Ishikawa (cell line): ENCODE results near the gene OTUB1.

ENCODE experiments used
- CEBPB ChIP-seq: IDR thresholded peaks from 2 replicates; pipeline ENCODE4 v1.6.1; 2012
- CREB1 ChIP-seq: IDR thresholded peaks from 2 replicates; pipeline ENCODE4 v1.6.1; 2012; ENCODE audit warnings: low read depth
- EGR1 ChIP-seq: IDR thresholded peaks from 2 replicates; pipeline ENCODE4 v1.6.1; 2012
- EP300 ChIP-seq: IDR thresholded peaks from 2 replicates; pipeline ENCODE4 v1.6.1; 2012; ENCODE audit warnings: borderline replicate concordance
- FOXM1 ChIP-seq: IDR thresholded peaks from 2 replicates; pipeline ENCODE4 v1.6.1; 2012; ENCODE audit warnings: low read depth, borderline replicate concordance
- NFIC ChIP-seq: IDR thresholded peaks from 2 replicates; pipeline ENCODE4 v1.6.1; 2012
- RAD21 ChIP-seq: IDR thresholded peaks from 2 replicates; pipeline ENCODE4 v1.6.1; 2012; ENCODE audit warnings: low read depth
- TAF1 ChIP-seq: IDR thresholded peaks from 2 replicates; pipeline ENCODE4 v1.6.1; 2012; ENCODE audit warnings: low read depth, mild to moderate bottlenecking
- TCF12 ChIP-seq: IDR thresholded peaks from 2 replicates; pipeline ENCODE4 v1.6.1; 2012; ENCODE audit warnings: low read depth
- TEAD4 ChIP-seq: IDR thresholded peaks from 2 replicates; pipeline ENCODE4 v1.6.1; 2012
- YY1 ChIP-seq: IDR thresholded peaks from 2 replicates; pipeline ENCODE4 v1.6.1; 2012; ENCODE audit warnings: low read depth
- ZBTB7A ChIP-seq: IDR thresholded peaks from 2 replicates; pipeline ENCODE4 v1.6.1; 2012; ENCODE audit warnings: low read depth
- TF ChIP-seq, protein P1 (sequence below): IDR thresholded peaks from 2 replicates; pipeline ENCODE4 v1.6.1; 2012
- TF ChIP-seq, protein P2 (sequence below): IDR thresholded peaks from 2 replicates; pipeline ENCODE4 v1.6.1; 2012
- TF ChIP-seq, protein P3 (sequence below): IDR thresholded peaks from 2 replicates; pipeline ENCODE4 v1.6.1; 2012; ENCODE audit warnings: low read depth, mild to moderate bottlenecking

The OTUB1 gene, protein sequence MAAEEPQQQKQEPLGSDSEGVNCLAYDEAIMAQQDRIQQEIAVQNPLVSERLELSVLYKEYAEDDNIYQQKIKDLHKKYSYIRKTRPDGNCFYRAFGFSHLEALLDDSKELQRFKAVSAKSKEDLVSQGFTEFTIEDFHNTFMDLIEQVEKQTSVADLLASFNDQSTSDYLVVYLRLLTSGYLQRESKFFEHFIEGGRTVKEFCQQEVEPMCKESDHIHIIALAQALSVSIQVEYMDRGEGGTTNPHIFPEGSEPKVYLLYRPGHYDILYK

DNA sequence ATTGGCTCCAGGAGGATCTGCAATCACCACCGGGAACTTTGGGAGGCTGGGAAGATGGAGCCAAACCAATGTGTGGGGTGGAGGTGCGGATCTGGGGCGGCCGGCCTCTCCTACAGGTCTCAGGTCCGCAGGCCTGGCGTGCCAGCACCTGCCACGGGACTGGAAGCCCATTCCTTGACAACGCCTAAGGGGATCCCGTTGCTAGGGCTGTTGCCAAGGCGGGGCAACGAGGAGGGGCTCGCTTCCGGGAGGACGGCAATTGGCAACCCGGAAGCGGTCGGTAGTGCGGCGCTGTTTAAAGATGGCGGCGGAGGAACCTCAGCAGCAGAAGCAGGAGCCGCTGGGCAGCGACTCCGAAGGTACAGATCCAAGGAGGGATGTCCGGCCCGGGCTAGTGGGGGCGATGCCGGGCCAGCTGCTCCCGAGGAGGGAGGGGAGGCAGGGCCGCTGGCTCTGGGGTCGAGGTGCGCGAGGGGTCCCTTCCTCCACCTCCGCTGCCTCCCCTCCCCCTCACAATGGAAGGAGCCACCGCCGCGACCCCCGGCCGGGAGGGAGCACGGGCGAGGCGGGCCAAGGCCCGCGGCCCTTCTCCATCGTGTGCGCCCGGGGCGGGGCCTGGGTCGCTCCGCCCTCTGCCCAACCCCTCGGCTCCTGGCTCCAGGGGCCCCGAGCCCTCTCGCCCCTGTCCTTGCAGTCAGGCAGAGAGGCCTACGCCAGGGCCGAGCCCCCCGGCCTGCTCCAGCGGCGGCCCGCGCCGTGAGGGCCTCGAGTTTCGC lies at the start of gene OTUB1:
Gene OTUB1, plus strand, starts transcription at position 283 of the 776 bp plus-strand sequence. Its CDS starts 19 bp downstream, at position 302.
- TF ChIP-seq FOXM1 (no peak), TCF12 (peak; percentile 46; the same call in 1 of the 2 replicates), ZBTB7A (0 out of 2 replicates have a peak, but pooled peaks have one; percentile 12), NFIC (no peak), EGR1 (peak; percentile 18; the same call in 1 of the 2 replicates), TEAD4 (peak; percentile 44), RAD21 (no peak), CEBPB (no peak), YY1 (peak; percentile 96), EP300 (no peak), CREB1 (no peak), TAF1 (peak; percentile 97)
- TF ChIP-seq, protein P1, sequence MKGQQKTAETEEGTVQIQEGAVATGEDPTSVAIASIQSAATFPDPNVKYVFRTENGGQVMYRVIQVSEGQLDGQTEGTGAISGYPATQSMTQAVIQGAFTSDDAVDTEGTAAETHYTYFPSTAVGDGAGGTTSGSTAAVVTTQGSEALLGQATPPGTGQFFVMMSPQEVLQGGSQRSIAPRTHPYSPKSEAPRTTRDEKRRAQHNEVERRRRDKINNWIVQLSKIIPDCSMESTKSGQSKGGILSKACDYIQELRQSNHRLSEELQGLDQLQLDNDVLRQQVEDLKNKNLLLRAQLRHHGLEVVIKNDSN, result no peak
- TF ChIP-seq, protein P2, sequence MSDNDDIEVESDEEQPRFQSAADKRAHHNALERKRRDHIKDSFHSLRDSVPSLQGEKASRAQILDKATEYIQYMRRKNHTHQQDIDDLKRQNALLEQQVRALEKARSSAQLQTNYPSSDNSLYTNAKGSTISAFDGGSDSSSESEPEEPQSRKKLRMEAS, result peak; percentile 62
- TF ChIP-seq, protein P3, sequence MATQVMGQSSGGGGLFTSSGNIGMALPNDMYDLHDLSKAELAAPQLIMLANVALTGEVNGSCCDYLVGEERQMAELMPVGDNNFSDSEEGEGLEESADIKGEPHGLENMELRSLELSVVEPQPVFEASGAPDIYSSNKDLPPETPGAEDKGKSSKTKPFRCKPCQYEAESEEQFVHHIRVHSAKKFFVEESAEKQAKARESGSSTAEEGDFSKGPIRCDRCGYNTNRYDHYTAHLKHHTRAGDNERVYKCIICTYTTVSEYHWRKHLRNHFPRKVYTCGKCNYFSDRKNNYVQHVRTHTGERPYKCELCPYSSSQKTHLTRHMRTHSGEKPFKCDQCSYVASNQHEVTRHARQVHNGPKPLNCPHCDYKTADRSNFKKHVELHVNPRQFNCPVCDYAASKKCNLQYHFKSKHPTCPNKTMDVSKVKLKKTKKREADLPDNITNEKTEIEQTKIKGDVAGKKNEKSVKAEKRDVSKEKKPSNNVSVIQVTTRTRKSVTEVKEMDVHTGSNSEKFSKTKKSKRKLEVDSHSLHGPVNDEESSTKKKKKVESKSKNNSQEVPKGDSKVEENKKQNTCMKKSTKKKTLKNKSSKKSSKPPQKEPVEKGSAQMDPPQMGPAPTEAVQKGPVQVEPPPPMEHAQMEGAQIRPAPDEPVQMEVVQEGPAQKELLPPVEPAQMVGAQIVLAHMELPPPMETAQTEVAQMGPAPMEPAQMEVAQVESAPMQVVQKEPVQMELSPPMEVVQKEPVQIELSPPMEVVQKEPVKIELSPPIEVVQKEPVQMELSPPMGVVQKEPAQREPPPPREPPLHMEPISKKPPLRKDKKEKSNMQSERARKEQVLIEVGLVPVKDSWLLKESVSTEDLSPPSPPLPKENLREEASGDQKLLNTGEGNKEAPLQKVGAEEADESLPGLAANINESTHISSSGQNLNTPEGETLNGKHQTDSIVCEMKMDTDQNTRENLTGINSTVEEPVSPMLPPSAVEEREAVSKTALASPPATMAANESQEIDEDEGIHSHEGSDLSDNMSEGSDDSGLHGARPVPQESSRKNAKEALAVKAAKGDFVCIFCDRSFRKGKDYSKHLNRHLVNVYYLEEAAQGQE, result no peak

DNA sequence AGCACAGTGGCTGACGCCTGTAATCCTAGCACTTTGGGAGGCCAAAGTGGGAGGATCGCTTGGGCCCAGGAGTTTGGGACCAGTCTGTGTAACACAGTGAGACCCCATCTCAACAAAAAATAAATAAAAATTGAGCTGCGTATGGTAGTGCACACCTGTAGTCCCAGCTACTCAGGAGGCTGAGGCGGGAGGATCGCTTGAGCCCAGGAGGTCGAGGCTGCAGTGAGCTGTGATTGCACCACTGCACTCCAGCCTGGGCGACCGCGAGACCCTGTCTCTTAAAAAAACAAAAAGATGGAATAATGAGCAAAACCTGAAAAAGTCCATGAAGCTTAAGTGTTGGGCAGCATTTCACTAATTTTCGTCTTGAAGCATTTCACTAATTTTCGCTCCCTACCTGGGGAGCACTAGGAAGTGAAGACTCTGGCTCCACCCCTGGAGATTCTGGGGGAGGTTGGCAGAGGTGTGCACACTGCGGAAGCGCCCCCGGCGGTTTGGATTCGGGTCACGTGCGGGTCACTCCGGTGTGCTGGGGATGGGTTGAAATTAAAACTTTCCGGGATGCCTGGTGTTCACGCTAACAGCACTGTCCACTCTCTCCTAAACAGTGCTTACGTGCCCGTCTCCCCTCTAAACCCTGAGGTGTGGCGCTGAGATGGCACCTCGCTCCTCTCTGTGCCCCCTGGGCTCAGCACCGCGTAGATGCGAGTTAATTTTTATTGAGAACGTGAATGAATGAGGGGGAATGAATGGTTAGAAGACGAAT lies 48.3 kb upstream of the OTUB1 start:
- TF ChIP-seq, protein P2, result peak; percentile 2; the same call in 1 of the 2 replicates
- peak; percentile 3; the same call in 1 of the 2 replicates for TF ChIP-seq TAF1
- TF ChIP-seq, protein P1, result peak; percentile 90
- TF ChIP-seq ZBTB7A, result no peak

DNA sequence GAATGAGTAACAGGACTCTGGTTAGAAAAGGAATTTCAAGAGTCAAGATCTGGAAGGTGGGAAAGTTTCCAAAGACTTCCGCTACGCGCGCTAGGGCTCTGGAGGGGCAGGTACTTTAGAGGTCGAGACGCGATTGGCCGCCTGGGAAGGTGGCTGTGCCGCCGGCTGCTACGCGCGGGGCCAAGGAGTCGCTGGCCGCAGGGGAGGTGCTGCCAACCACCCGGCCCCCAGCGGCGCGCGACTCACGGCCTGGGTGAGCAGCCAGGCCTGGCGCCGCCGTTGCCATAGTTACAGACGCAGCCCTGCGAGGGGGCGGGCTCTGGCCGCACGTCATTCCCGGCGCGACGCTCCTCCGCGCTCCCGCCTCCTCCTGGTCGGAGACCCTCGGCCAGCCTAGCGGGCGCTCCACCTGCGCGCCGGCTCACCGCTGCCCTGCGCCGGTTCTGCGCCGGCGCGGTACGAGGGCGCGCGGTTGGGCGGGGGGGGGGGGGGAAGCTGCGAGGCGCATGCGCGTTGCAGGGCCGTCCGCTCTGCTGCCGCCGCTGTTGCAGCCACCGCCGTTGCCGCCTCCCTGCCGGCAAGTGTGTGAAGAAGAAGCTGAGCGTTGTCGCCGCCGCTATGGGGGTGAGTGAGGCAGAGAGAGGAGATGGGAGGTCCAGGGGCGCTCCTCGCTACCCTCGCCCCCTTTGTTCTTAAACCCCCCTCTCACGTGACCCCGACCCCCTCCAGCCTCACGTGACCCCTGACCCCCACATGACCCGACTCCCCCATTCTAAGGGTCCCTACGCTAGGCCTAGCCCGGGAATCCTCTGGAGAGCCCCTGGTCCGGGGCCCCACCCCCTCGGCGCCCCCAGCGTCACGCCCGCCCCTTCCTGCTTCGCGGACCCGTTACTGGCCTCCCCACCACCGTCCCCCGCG lies 47.5 kb upstream of the OTUB1 start, which contains the start of gene NAA40:
Gene NAA40, plus strand, starts transcription at position 524 of the 918 bp plus-strand sequence. Its CDS starts 95 bp downstream, at position 619.
- TF ChIP-seq EGR1, result peak; percentile 59
- TF ChIP-seq, protein P1, result peak; percentile 95
- TF ChIP-seq TEAD4, result no peak
- TF ChIP-seq, protein P3, result no peak; the same call in 1 of the 2 replicates
- peak; percentile 18 for TF ChIP-seq TAF1
- TF ChIP-seq EP300, result no peak; the same call in 1 of the 2 replicates
- no peak; the same call in 1 of the 2 replicates for TF ChIP-seq RAD21
- TF ChIP-seq ZBTB7A, result peak; percentile 84; the same call in 1 of the 2 replicates
- peak; percentile 46; the same call in 1 of the 2 replicates for TF ChIP-seq NFIC
- peak; percentile 28 for TF ChIP-seq TCF12
- TF ChIP-seq, protein P2, result peak; percentile 52
- TF ChIP-seq CREB1, result peak; percentile 92
